Stimulated activated CD8-positive, alpha-beta memory T cell treated with anti-CD3 and anti-CD28 coated beads, Interleukin-7, amount 100 ng/mL, for 24 hours (primary cell): ENCODE data around the gene HLCS.

Experiments
- DNase-seq: peaks from one replicate; pipeline ENCODE4 v3.0.0-alpha.2; 2020; ENCODE audit warnings: low read depth

HLCS gene

GRCh38 chr21:36985751-36986594, 19.5 kb upstream of the HLCS start:
- DNase-seq = no peak

- no peak for DNase-seq
These were observed 15.7 kb upstream of the HLCS start for GRCh38 chr21:36981977-36982700.

GRCh38 chr21:36981049-36981391, 14.6 kb upstream of the HLCS start:
- DNase-seq = no peak

- no peak for DNase-seq
These were observed 14.0 kb upstream of the HLCS start for GRCh38 chr21:36980280-36981048.

- no peak for DNase-seq
These were observed 10.6 kb upstream of the HLCS start for GRCh38 chr21:36976882-36977651.

GRCh38 chr21:36976228-36976861, 9.9 kb upstream of the HLCS start:
- no peak for DNase-seq

GRCh38 chr21:36974851-36975192, 8.4 kb upstream of the HLCS start:
- DNase-seq = no peak

- no peak for DNase-seq
These were observed 7.7 kb upstream of the HLCS start for GRCh38 chr21:36973986-36974850.

- no peak for DNase-seq
These were observed 2.5 kb upstream of the HLCS start for GRCh38 chr21:36968976-36969375.

GRCh38 chr21:36968414-36968813, 1.9 kb upstream of the HLCS start:
- no peak for DNase-seq

GRCh38 chr21:36966821-36967768, 626 bp upstream of the HLCS start:
- no peak for DNase-seq

- DNase-seq = no peak
These were observed 776 bp downstream of the HLCS start for GRCh38 chr21:36965720-36966065.

- DNase-seq = no peak
These were observed 1.4 kb downstream of the HLCS start for GRCh38 chr21:36964827-36965719.

- no peak for DNase-seq
These were observed 2.1 kb downstream of the HLCS start for GRCh38 chr21:36964398-36964797.

GRCh38 chr21:36962098-36962780, 4.2 kb downstream of the HLCS start:
- no peak for DNase-seq

GRCh38 chr21:36960676-36961284, 5.7 kb downstream of the HLCS start:
- no peak for DNase-seq

- DNase-seq = no peak
These were observed 7.2 kb downstream of the HLCS start for GRCh38 chr21:36959020-36959835.
